GM12873 (cell line): ENCODE measurements around the gene CFDP1.

ENCODE experiments used
- CTCF ChIP-seq: IDR thresholded peaks from 2 replicates; pipeline ENCODE4 v1.5.1; 2012; ENCODE audit warnings: low read depth, mild to moderate bottlenecking, moderate library complexity, low read length, control low read depth; ENCODE audit not compliant: insufficient read depth; ENCODE audit errors: missing control alignments

CFDP1 gene

GRCh38 chr16:75423723-75424104 lies 9.6 kb downstream of the CFDP1 start:
- no peak for TF ChIP-seq CTCF

DNA sequence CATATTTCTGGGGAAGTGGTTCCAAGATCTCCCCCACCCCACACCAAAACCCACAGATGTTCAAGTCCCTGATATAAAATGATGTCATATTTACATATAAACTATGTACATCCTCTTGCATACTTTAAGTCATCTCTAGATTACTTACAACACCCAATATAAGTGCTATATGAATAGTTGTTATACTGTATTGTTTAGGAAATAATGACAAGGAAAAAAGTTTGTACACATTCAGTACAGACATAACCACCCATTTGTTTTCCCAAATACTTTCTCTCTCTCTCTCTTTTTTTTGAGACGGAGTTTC lies 11.5 kb downstream of the CFDP1 start:
- TF ChIP-seq CTCF: no peak

GRCh38 chr16:75420987-75421819 lies 12.1 kb downstream of the CFDP1 start:
- no peak for TF ChIP-seq CTCF

GRCh38 chr16:75416904-75417565 lies 16.3 kb downstream of the CFDP1 start:
- no peak for TF ChIP-seq CTCF

DNA sequence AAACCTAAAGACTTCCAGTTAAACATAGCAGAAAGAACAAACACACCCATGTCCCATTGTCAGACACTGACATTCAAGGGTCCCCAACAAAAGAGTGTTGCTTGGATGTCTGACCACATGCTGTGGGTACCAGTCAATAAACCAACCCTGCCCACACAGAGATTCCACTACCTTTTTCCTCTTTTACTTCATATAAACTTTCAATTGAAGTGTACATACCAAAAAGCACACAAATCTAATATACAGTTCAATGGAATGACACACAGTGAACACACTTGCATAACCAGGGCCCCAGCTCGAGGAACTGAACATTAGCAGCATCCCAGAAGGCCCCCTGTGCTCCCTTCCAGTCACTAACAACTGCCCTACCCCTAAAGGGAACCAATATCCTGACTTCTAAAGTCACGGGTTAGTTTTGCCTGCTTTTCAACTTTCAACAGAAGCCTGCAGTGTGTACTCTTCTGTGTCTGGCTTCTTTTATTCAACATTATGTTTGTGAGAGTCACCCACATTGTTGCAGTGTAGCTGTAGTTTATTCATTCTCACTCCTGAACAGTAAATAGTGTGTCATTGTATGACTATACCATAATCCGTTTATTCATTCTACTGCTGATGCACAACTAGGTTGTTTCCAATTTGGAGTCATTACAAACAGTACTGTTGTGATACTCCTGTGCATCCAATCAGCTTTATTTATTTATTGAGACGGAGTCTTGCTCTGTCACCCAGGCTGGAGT lies 18.0 kb downstream of the CFDP1 start:
- no peak for TF ChIP-seq CTCF

- TF ChIP-seq CTCF: no peak
Measured at GRCh38 chr16:75413951-75414350, 19.4 kb downstream of the CFDP1 start.

GRCh38 chr16:75406943-75407342 lies 26.4 kb downstream of the CFDP1 start:
- TF ChIP-seq CTCF: no peak
